Measurements from ENCODE around the gene GAS6. TPM values are rescaled to one million over a fixed set of nuclear protein-coding genes. Genes with fewer than 3 reads are reported as not detected.
"Not testable (repeated sequence)": the region's sequence is repeated elsewhere in the genome, so short reads cannot be mapped to it uniquely, and the experiment has no call there.

Gene GAS6
- total RNA-seq, 2 experiments from 2014 or later: 0.17 TPM; not detected in 1

- POLR2A ChIA-PET, CTCF ChIA-PET: not testable (repeated sequence)
Observed at GRCh38 chr13:113826446-113826845, 37.4 kb downstream of the GAS6 start.

- POLR2A ChIA-PET: no interaction called here
- CTCF ChIA-PET: no interaction called here
Observed at GRCh38 chr13:113825841-113826240, 38.0 kb downstream of the GAS6 start.

GRCh38 chr13:113823771-113824170, 40.1 kb downstream of the GAS6 start:
- POLR2A ChIA-PET: no interaction called here

GRCh38 chr13:113822956-113823744, 40.7 kb downstream of the GAS6 start:
- POLR2A ChIA-PET: no interaction called here
- CTCF ChIA-PET: no interaction called here

More at GRCh38 chr13:113823771-113824170, 40.1 kb downstream of the GAS6 start:
- CTCF ChIA-PET: no interaction called here

GRCh38 chr13:113822266-113822665, 41.6 kb downstream of the GAS6 start:
- ChIA-PET CTCF (no interaction called here), POLR2A (no interaction called here)

- ChIA-PET POLR2A (no interaction called here), CTCF (no interaction called here)
Observed at GRCh38 chr13:113821847-113822246, 42.0 kb downstream of the GAS6 start.

- ChIA-PET POLR2A (no interaction called here), CTCF (no interaction called here)
Observed at GRCh38 chr13:113820813-113821651, 42.8 kb downstream of the GAS6 start.

- CTCF ChIA-PET: no interaction called here
- POLR2A ChIA-PET: no interaction called here
Observed at GRCh38 chr13:113819731-113820715, 43.9 kb downstream of the GAS6 start.

- CTCF ChIA-PET: no interaction called here
Observed at GRCh38 chr13:113819341-113819730, 44.5 kb downstream of the GAS6 start.

GRCh38 chr13:113818700-113819295, 45.1 kb downstream of the GAS6 start:
- POLR2A ChIA-PET: no interaction called here
- CTCF ChIA-PET: no interaction called here

More at GRCh38 chr13:113819341-113819730, 44.5 kb downstream of the GAS6 start:
- POLR2A ChIA-PET: no interaction called here

- POLR2A ChIA-PET: no interaction called here
- CTCF ChIA-PET: no interaction called here
Observed at GRCh38 chr13:113817860-113818691, 45.8 kb downstream of the GAS6 start.

GRCh38 chr13:113816946-113817859, 46.7 kb downstream of the GAS6 start:
- ChIA-PET POLR2A (no interaction called here), CTCF (interaction anchor here (1.3 kb wide), 1 partner anchor 409 kb away, joined by 3 read pairs; no protein-coding TSS in a partner anchor)

- CTCF ChIA-PET: interaction anchor here (1.3 kb wide), 1 partner anchor 410 kb away, joined by 3 read pairs; no protein-coding TSS in a partner anchor
- POLR2A ChIA-PET: no interaction called here
Observed at GRCh38 chr13:113816254-113816929, 47.5 kb downstream of the GAS6 start.

- ChIA-PET CTCF (no interaction called here), POLR2A (no interaction called here)
Observed at GRCh38 chr13:113815151-113816058, 48.5 kb downstream of the GAS6 start.

- ChIA-PET CTCF (no interaction called here), POLR2A (interaction anchor here (0.5 kb wide), 1 partner anchor 297 kb away, joined by 3 read pairs; no protein-coding TSS in a partner anchor)
Observed at GRCh38 chr13:113814435-113814821, 49.4 kb downstream of the GAS6 start.
